ENCODE results near the gene RASA3. TPM values are rescaled to one million over a fixed set of nuclear protein-coding genes. Genes with fewer than 3 reads are reported as not detected.
A peak's percentile ranks its signal among the peaks of the same experiment; 100 is the strongest.

The RASA3 gene
- total RNA-seq, 1 experiment from 2014 or later, result 13.2 TPM

DNA sequence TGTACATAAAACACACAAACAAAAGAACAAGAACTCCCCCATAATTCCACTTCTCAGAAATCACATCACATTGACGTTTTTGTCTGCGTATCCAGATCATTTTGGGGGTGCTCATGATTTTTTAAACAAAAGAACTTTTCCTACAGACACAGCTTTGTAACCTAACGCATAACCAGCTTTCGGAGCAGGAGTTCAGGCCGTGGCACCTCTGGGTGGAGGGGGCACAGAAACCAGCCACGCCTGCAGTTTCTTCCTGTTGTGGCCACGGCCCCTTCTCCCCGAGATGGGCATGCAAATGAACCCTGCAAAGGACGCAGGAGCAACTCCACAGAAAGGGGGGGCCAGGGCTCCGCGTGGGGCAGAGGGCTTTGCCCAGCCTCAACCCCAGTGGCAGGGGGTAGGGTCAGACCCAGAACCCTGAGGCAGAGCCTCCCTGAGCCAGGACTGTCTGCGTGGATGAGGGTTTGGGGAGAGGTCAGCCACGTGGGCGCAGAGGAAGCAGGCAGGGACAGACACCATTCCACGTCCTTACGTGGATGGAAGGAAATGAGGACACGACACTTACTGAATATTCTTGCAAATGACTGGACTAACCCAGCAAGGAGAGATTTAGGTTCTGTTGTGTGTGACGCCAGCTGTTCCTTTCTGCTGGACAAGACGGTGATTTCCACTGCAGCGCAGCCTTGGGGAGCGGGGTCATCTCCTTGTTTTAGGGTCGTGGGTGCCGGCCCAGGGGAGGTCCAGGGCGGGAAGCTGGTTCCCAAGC is 64.4 kb downstream of the RASA3 start:
- DNase-seq (ENCODE audit: low read depth), result no peak

DNA sequence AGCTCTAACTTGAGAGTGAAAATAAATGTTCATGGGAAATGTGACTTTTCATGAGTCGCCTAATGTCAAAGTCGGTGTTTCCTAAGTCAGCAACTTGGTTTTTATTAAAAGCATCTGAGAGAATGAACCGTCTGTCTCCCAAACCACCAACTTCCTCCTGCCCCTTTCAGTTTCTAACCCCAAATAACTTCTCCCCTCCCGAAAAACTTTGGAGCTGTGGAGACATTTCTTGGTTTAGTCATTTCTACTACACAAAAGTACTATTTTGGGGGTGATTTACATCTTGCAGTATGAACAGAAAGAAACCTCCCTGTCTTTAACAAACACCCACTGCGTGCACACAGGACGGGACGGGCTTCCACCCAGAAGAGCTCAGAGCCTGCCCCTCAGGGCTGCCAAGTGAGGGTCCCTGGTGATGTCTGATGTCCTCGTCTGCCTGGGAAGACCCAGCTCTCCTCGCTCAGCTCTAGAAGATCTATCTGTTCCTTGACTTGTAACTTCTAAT is 65.0 kb downstream of the RASA3 start:
- DNase-seq (ENCODE audit: low read depth), result no peak

DNA sequence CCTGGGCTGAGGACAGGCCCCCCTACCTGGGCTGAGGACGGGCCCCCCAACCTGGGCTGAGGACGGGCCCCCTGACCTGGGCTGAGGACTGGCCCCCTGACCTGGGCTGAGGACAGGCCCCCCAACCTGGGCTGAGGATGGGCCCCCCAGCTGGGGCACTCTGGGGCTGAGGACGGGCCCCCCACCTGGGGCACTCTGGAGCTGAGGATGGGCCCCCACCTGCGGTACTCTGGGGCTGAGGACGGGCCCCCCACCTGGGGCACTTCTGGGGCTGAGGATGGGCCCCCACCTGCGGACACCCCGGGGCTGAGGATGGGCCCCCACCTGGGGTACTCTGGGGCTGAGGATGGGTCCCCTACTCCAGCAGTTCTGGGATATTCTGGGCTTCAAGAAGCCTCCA is 65.5 kb downstream of the RASA3 start:
- DNase-seq (ENCODE audit: low read depth), result no peak

DNA sequence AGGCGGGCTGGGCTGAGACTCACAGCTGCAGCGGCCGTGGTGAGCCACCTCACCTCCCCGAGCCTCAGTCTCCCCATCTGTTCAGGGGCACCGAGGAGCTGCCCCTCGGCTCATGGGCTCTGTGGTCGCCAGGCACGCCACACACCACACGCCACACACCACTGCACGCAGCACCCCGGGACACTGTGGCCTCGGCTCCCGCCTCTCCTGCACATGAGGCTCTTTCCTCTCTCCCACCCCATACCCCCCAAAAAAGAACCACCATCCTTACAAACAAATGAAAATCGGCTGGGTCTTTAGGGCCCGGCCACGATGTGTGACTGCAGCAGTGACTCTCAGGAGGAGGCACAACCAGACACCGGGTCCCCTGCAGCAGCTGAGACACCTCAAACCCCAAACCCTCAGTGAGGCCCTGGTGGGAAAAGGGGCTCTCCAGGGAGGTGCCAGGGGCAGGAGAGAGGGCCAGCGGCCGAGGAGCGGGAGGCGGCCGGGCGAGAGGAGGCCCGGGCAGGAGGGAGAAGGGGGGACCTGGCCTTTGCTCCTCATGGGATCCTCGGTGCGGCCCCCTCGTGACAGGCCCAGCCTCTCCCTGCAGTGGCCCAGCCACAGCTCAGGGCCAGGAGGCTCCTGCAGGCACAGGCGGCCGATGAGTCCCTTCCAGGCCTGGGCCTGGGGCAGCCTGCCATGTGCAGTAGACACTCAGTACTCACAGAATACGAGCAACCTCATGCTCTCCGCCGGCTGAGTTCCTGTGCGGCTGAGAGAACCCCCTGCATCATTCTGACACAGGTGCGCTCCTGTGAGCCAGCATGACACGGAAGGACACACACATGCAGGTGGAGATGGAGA is 66.3 kb downstream of the RASA3 start:
- no peak for DNase-seq (ENCODE audit: low read depth)

DNA sequence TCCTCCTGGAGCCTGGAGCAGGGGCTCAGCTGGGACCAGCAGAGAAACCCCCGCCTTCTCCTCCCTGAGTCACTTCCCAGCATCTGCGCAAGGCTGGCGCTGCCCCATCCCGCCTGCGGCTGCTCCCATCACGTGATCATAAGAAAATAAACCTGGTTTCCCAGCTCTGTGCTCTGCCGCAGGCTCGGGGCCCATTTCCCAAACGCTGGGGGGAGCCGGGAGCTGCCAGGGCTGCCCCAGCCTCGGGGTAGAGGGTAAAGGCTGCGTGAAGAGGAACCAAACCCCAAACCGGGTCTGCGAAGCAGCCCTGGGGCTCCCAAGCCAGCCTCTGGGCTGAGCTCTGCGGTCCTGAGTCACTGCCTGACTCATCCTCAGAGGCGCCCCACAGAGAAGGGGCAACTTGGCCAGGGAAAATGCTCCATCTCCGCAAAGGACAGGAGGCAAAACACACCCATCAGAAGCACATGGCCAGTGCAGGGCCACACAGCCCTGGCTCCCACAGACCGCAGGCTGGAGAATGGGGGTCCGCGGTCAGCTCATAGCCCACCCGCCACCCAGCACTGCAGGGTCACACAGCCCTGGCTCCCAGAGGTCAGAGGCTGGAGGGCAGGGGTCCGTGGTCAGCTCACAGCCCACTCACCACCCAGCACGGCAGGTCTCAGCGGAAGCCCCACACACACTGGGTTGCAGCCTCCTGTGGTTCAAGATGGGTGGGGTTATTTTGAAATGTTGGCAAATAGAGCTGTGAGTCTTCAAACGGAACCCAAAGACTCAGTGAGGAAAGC is 67.1 kb downstream of the RASA3 start:
- DNase-seq (ENCODE audit: low read depth), result peak; percentile 97

DNA sequence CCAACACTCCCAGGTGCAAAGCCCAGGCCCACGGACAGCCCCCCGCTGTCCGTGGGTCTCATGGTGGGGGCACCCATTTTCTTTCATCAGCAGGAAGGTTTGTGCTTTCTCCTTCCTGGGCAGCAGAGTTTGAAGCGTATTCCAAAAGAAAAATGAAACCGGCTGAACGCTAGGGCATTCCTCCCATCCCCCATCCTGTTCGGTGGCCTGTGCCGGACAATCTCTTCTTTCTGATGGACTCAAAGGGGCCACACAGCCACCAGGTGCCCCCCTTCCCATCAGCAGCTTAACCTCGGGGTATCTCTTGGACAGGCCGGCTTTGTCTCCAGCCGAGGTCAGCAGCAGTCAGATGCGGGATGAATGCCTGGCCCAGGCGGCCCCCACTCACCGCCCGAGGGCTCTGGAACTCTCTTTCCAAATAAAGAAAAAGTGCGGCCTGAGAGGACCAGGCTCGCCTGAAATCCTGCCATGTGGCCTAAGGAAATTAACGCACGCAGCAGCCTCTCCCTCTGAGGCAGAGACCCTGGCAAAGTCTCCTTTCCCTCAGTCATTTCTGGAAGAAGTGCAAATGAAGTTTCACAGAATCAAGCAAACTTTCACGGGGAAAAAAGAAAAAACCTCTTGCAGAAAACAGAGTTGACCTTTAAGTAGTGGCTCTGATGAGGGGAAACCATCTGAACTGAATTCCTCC is 67.8 kb downstream of the RASA3 start:
- DNase-seq (ENCODE audit: low read depth), result peak; percentile 43

DNA sequence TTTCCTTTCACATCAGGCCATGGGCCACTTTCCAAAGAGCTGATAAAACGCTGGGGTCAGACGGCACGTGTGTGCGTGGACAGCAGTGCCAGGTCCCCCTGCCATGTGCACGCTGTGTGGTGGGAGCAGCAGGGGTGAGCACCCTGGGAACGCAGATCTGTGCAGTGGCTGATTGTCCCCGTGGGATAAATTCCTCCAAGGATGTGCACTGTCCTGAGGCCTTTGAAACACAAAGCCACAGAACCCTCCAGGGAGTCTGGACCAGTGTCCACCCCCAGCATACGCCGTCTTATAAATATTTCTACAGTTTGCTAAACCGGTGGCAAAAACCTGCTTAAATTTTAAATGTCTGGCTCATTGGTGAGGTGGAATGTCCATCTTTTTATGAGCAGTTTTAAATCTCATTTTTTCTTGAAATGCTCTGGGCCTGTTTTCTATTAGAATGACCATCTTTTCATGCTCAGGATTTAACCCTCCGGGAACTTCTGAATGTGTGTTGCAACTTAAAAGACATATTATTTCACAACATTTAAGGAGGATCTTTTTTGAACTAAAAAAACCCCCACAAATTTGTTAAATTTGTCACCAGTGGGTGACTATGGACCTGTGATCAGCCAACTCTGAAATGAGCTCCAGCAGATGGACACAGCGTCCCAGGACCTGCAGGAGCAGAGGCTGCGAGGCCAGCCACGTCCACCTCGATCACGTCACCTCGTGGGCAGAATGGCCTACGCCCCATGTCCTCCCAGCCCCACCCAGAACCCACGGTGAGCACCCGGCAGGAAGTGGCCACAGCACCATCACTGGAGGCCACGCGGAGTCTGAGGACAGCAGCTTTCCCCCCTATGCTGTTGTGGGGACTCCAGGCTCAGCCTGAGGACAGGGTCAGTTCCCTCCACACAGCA is 68.6 kb downstream of the RASA3 start:
- DNase-seq (ENCODE audit: low read depth), result peak; percentile 37

DNA sequence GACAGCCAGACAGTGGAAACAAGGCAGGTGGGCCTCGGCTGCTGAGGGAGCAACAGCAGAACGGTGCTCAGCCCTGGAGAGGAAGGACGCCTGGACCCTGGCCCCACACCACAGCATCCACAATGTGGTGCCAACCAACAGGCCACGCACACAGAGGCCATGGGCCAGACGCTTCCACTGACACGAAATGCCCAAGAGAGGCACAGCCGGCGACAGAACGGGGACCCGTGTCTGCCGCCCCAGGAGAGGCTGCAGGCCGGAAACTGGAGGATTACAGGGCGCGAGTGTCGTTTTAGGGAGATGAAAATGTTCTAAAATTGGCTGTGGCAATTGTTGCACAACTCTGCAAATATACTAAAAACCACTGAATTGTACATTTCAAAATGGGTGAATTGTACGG is 69.7 kb downstream of the RASA3 start:
- no peak for DNase-seq (ENCODE audit: low read depth)

DNA sequence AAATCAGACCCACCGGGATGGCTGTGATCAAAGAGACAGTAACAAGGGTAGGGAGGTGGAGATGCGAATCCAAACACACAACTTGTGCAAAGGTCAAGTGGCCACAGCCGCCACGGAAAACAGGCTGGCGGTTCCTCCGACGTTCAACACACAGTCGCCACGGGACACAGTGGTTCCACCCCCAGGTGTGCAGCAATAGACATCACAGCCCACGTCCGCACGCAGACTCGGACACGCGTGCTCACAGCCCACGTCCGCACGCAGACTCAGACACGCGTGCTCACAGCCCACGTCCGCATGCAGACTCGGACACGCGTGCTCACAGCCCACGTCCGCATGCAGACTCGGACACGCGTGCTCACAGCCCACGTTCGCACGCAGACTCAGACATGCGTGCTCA is 70.1 kb downstream of the RASA3 start:
- DNase-seq (ENCODE audit: low read depth), result no peak

DNA sequence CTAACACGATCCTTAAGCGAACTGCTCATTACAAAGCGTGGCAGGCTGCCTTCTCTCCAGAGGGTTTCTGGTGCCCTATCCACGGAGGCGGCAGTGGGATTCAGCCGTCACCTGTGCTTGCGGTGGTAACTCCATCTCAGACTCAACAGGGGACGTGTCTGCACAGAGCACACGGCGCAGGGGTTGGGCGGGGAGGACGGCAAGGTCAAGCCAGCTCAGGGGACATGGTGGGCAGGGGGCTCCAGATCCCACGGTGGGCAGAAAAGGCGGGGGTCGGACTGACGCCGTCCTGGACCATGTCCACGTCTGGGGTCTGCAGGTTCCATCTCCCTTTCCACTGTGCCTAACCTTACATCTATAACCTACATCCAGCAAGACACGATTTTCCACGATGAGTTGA is 70.7 kb downstream of the RASA3 start:
- DNase-seq (ENCODE audit: low read depth), result no peak

DNA sequence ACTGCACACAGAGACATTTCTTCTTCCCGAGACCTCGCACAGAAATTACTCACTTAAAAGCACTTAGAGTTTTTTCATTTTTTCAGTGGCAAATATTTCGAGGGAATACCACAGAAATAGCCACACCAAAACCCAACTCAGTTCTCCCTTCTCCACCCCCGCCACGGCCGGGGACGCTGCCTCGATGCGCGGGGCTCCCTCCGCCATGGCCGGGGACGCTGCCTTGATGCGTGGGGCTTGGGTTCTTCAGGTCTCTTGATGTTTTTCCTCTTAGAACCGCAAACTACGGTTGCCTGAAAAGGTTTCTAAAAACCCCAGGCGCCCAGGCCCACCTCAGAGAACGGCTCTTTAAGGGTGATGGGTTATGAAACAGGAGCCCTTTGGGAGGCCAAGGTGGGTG is 71.4 kb downstream of the RASA3 start:
- DNase-seq (ENCODE audit: low read depth), result no peak

DNA sequence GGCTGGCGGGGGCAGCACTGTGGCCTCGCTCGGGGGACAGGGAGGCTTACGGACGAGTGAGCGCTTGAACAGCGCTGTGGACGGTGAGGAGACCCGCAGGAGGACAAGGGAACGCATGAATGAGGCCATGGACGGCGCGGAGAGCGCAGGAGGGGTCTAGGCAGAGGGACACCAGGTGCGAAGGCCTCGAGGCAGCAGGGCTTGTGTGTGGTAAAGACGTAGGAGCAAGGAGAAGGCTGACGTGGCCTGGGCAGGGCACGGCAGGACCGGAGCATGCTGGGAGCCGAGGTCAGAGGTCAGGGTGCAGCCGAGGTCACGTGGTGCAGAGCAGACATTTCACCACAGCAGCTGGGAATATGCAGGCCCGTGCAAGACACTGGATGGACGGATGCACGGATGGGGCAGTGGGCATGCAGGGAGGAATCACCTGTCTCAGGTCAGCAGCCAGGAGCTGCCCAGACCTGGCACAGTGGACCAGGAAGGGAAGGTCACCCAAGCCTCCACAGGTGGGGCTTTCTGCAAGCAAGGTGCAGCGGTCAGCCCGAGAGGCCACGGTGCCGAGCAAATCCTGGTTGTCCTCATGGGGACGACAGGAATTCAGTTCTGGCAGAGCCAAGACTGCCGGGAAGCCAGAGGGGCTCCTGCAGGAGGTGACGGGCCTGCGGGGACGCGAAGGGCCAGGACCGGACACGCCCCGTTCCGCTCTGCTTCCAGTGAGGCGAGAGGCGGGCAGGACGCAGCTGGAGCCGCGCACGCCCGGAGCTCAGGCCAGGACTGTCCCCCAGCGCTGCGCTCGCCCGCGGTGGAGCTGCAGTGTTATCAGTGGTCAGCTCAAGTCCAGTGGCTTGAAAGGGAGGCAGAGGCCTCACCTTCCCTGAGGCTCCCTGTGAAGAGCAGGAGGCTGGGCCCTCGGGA is 72.2 kb downstream of the RASA3 start:
- DNase-seq (ENCODE audit: low read depth), result no peak

DNA sequence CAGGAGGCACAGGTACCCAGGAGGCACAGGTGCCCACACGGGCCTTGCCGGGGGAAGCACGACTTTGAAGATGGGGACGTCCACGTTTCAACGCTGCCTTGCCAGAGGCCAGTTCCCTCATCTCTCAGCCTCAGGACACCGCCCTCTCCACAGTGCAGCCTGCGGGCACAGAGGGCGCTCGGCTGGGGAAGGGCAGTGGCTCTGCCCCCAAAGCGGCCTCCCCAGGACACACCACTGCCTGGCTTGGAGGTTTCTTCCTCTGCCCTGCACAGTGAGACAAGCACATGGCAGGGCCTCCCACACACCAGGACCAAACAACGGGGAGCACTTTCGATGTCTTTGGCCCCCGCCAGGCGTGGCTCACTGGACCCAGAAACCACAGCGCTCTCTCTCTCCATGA is 73.0 kb downstream of the RASA3 start:
- DNase-seq (ENCODE audit: low read depth), result no peak

DNA sequence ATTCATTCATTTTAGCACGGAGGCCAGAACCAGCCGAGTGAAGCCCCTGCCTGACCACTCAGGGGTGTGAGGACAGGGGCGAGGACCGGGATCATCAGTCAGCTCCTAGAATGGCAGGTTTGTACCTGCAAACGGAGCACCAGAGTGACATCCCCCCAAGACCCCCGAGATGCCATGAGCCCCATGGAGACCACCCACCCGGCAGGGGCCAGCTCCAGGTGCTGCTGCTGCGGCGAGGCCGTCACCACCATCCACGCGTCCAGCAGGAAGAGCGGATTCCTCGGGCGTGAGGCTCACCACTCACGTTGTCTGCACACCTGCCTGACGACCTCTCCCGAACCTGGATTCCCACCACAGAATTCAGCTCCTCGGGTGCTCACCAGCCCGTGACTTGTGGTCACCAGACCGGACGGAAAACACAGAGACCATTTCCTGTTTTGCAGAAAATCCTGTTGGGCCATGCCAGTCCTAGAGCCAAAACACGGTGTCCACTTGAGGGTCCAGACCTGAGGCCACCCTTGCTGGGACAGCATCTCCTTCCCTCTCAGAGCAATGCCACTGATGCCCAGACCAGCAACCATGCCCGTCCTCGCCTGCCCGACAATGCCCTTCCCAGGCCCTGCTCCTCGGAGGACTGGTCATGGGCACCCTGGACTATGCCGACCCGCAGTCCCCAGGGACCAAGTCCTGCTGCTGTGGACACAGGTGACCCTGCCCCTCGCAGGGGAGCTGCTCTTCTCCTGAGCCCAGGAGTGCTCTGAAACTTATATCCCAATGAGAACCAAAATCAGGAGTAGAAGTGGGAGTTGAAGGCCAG is 74.2 kb downstream of the RASA3 start:
- no peak for DNase-seq (ENCODE audit: low read depth)

DNA sequence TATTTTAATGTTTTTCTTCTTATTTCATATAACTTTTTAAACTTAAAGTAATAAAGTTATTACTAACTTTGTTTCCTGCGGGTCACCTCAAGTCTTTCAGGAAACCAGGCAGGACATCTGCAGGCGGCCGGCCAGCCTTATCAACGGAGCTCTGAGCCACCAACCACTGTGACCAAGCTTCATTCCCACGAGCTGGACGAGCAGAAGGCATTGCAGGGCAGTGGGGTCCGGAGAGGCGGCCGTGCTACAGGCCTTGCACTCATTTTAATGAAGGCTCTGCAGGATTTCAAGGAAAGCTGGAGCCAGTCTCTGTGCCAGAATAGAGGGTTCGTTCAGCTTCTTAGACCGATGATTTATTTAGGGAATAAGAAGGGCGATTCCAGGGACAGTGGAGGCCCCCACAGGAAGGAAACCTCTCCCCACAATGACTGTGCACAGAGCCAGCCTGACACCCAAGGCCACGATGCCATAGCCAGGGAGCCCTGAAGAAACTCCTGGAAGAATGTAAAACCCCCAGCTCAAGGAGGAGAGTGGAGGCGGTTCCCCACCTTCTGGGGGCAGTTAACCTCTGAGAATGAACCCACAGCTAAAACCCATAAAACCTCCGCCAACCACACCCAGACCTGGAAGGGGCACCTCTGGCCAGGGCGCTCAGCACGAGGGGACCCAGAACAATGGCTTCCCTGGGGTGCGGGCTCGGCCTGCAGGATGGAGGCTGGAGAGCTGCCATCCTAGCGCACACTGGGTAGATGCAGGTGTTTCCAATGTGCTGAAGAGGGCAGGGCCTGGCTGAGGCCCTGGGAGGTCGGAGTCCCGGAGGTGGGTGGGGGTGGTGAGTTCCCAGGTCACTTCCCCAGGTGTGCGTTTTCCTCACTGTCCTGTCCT is 75.0 kb downstream of the RASA3 start:
- no peak for DNase-seq (ENCODE audit: low read depth)

DNA sequence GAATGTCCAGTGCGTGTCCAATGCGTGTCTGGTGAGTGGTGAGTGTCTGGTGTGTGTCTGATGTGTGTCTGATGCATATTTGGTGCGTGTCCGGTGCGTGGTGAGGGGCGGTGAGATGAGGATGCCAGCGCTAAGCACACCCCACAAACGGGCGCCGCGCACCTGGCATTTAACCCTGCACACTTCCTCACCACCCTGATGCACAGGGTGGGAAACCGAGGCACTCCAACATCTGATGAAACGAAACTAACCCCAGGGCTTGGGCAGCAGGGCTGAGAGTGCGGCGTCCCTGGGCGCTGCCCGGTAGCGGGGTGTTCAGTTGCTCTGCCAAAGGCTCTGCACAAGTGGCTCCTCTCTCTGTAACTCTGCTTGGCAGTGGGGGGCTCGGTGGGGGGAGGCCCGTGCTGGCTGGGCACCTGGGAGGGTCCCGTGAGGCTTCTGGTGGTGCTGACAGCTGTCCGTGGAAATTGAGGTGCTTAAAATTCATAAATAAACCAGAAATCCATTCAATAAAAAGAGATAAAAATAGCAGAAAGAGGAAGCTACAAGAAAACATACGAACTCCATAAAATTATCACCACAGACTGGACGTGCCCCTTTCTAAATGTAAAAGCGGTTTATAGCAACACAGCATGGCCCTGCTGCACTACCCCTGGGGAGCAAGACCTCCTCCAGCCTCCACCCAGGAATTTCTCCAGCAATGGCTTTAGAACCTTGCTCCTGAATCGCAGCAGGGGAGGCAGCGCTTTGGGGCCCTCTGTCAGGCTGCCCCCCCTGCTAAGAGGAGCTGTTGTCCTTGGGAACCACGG is 76.0 kb downstream of the RASA3 start:
- no peak for DNase-seq (ENCODE audit: low read depth)

DNA sequence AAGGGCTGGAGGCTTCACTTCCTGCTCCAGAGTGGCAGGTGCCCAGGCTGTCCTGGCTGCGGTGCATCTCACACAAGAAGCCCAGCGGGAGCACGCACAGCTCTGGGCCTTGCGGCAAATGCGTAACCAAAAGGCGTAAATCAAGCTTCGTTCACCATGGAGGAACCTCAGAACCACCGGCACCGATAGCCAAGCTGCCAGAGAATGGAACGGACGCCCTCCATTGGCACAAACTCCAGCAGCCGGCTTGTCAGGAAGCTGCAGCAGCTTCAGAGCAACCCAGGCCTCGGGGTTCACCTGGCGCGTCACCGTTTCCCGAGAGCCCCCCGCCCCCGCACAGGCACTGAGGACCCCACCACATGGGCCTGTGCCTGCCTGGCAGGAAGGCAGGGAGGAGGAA is 76.7 kb downstream of the RASA3 start:
- no peak for DNase-seq (ENCODE audit: low read depth)
